ENCODE results near the gene COG8.

Gene COG8

DNA sequence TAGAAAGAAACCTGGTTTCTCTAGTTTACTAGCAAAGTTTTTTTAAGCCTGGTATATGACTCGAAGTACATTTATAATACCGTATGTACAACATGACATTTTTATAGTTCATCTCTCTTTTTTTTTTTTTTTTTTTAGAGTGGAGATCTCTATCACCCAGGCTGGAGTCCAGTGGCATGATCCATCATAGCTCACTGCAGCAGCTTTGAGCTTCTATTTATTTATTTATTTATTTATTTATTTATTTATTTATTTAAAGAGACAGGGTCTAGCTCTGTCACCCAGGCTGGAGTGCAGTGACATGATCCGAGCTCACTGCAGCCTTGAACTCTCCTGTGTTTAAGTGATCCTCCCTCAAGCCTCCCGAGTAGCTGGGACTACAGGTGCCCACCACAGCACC is 54.1 kb downstream of the COG8 start:
- no peak for DNase-seq (ENCODE audit: low read depth)

DNA sequence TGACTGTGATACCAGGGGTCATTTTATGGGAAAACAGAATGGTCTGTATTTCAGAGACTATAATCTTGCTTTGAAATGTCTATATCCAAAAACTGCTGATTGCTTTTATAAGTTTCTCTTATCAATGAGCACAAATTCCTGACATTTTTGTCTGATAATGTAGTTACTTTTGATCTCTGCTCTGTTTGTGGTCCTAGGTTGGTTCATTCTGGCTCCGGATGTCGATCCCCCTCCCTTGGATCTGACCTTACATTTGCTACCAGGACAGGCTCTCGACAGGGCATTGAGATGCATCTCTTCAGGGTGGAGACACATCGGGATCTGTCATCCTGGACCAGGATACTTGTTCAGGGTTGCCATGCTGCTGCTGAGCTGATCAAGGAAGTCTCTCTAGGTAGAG is 55.5 kb downstream of the COG8 start:
- no peak for DNase-seq (ENCODE audit: low read depth)

GRCh38 chr16:69277413-69277812 is 62.0 kb downstream of the COG8 start:
- no peak for DNase-seq (ENCODE audit: low read depth)

Measured in non-pigmented ciliary epithelial cell (primary cell).